Measurements from ENCODE around the gene AJM1. TPM values are rescaled to one million over a fixed set of nuclear protein-coding genes. Genes with fewer than 3 reads are reported as not detected.

Gene AJM1
- total and polyA plus RNA-seq, 2 donors (not counting 1 experiment from before 2014, with no cell fraction given): 1.7 to 2.9 TPM

GRCh38 chr9:136793086-136793946 is 49.0 kb upstream of the AJM1 start:
- peak overlapping the region; percentile 30 for H3K4me3 Mint-ChIP-seq
- H3K27me3 Mint-ChIP-seq: peaks cover 6% of the 10 kb centered on the region
- H3K9me3 Mint-ChIP-seq (ENCODE audit: insufficient read depth): no peaks in the 10 kb centered on the region
- Histone ChIP-seq H3K27ac (ENCODE audit: low read length in 2 of 2) (no peak overlapping the region), H3K27me3 (replicated peaks in 1 of 4; ENCODE audit: control extremely low read depth in 1 of 4, control insufficient read depth in 3 of 4, insufficient read depth in 4 of 4, low read length in 3 of 4) (peaks cover 0 to 5% (median 3%) of the 10 kb centered on the region in 4 experiments), H3K9me3 (ENCODE audit: control extremely low read depth in 1 of 3, control insufficient read depth in 2 of 3, insufficient read depth in 1 of 3, low read length in 2 of 3) (no peaks in the 10 kb centered on the region), H2AFZ (ENCODE audit: insufficient read depth, low read depth, low read length, poor library complexity, severe bottlenecking) (no peak overlapping the region), H3K4me2 (replicated peaks; ENCODE audit: low read depth, low read length, poor library complexity, severe bottlenecking) (no peak overlapping the region), H3K4me3 (ENCODE audit: control extremely low read depth in 1 of 5, extremely low read depth in 1 of 5, insufficient read depth in 1 of 5, low read depth in 2 of 5, low read length in 4 of 5) (no peak overlapping the region), H3K4me1 (ENCODE audit: control insufficient read depth in 2 of 2, insufficient read depth in 2 of 2, low read length in 2 of 2) (peaks cover 15 to 21% of the 10 kb centered on the region in 2 donors), H3K9ac (ENCODE audit: low read length) (no peak overlapping the region), H3K36me3 (replicated peaks in 1 of 2; ENCODE audit: control extremely low read depth in 1 of 2, control insufficient read depth in 1 of 2, extremely low read depth in 1 of 2, insufficient read depth in 2 of 2, low read length in 1 of 2) (peaks cover 0 to 4% of the 10 kb centered on the region in 2 experiments), H4K20me1 (ENCODE audit: control insufficient read depth, insufficient read depth, low read length, poor library complexity, severe bottlenecking) (peaks cover 12% of the 10 kb centered on the region), H3K79me2 (ENCODE audit: control insufficient read depth, insufficient read depth, low read length) (peaks cover 4% of the 10 kb centered on the region)
- POLR2A ChIA-PET: no interaction called here
- H3K27ac Mint-ChIP-seq: no peak overlapping the region
- TF ChIP-seq CTCF (IDR thresholded peaks at IDR 0.05) (no peak), EZH2 (IDR thresholded peaks at IDR 0.05; ENCODE audit: borderline replicate concordance, insufficient read depth, low read depth, low read length, poor library complexity, severe bottlenecking) (no peak)
- CTCF ChIA-PET: interaction anchor here (0.7 to 10.5 kb wide), 9 partner anchors 10 to 254 kb away, joined by 3 to 106 read pairs (median 4); partner anchors contain the start of genes AJM1 and RABL6
- H3K4me1 Mint-ChIP-seq: peaks cover 19% of the 10 kb centered on the region
- ATAC-seq (ENCODE audit: low read depth) (no peak), DNase-seq (peak; percentile 32)
- intact Hi-C loops (cut with micrococcal nuclease): loop anchor here (10.0 kb wide), 1 partner anchor 661 kb away; the partner anchor contains the start of gene NSMF
- 91% methylated on average over 13 of the region's 17 CpGs for WGBS (ENCODE audit: insufficient coverage)
